DMS 273 (cell line): Measurements from ENCODE around the gene HAUS3.
"Not testable (repeated sequence)": the region's sequence is repeated elsewhere in the genome, so short reads cannot be mapped to it uniquely, and the experiment has no call there.

ENCODE experiments used
- DNase-seq: peaks from one replicate; lab custom pipeline; 2025; ENCODE audit not compliant: unreplicated experiment; lab: John Stamatoyannopoulos, UW

The HAUS3 gene

GRCh38 chr4:2275546-2276251 is 33.8 kb upstream of the HAUS3 start:
- DNase-seq, result no peak

GRCh38 chr4:2275044-2275397 is 33.1 kb upstream of the HAUS3 start:
- DNase-seq, result not testable (repeated sequence)

GRCh38 chr4:2274320-2275043 is 32.6 kb upstream of the HAUS3 start:
- DNase-seq, result peak; percentile 75

GRCh38 chr4:2273657-2274319 is 31.9 kb upstream of the HAUS3 start:
- DNase-seq, result peak; percentile 49

- DNase-seq, result no peak
Measured at GRCh38 chr4:2273221-2273620, 31.3 kb upstream of the HAUS3 start.

GRCh38 chr4:2272828-2273120 is 30.9 kb upstream of the HAUS3 start:
- DNase-seq, result peak; percentile 61

GRCh38 chr4:2272026-2272827 is 30.3 kb upstream of the HAUS3 start:
- DNase-seq, result no peak

- DNase-seq, result no peak
Measured at GRCh38 chr4:2271279-2272025, 29.5 kb upstream of the HAUS3 start.

GRCh38 chr4:2270341-2271165 is 28.6 kb upstream of the HAUS3 start:
- no peak for DNase-seq

- DNase-seq, result no peak
Measured at GRCh38 chr4:2269618-2270163, 27.8 kb upstream of the HAUS3 start.

- no peak for DNase-seq
Measured at GRCh38 chr4:2269206-2269531, 27.2 kb upstream of the HAUS3 start.

GRCh38 chr4:2268357-2269205 is 26.7 kb upstream of the HAUS3 start:
- no peak for DNase-seq

GRCh38 chr4:2267841-2268240 is 25.9 kb upstream of the HAUS3 start:
- DNase-seq, result no peak

GRCh38 chr4:2267320-2267811 is 25.4 kb upstream of the HAUS3 start:
- DNase-seq, result no peak

- no peak for DNase-seq
Measured at GRCh38 chr4:2266821-2267220, 24.9 kb upstream of the HAUS3 start.

GRCh38 chr4:2266181-2266580 is 24.3 kb upstream of the HAUS3 start:
- DNase-seq, result no peak

- no peak for DNase-seq
Measured at GRCh38 chr4:2265113-2266110, 23.5 kb upstream of the HAUS3 start.
